ENCODE results near the gene HMX3.

Gene HMX3

GRCh38 chr10:123134915-123135414 is 805 bp upstream of the HMX3 start:
- no peak for DNase-seq

GRCh38 chr10:123136221-123136805 is 543 bp downstream of the HMX3 start:
- DNase-seq: no peak

GRCh38 chr10:123136806-123137642 is 1.3 kb downstream of the HMX3 start:
- DNase-seq: no peak

GRCh38 chr10:123139165-123139520 is 3.4 kb downstream of the HMX3 start:
- DNase-seq: no peak

GRCh38 chr10:123139521-123140163 is 3.9 kb downstream of the HMX3 start:
- DNase-seq: no peak

GRCh38 chr10:123140164-123140982 is 4.6 kb downstream of the HMX3 start:
- DNase-seq: no peak

GRCh38 chr10:123140983-123141390 is 5.2 kb downstream of the HMX3 start:
- DNase-seq: no peak

GRCh38 chr10:123141791-123142700 is 6.3 kb downstream of the HMX3 start:
- DNase-seq: no peak

- DNase-seq: no peak
These were observed 7.0 kb downstream of the HMX3 start for GRCh38 chr10:123142701-123143161.

GRCh38 chr10:123143162-123143824 is 7.5 kb downstream of the HMX3 start:
- no peak for DNase-seq

GRCh38 chr10:123143825-123144168 is 8.0 kb downstream of the HMX3 start:
- no peak for DNase-seq

GRCh38 chr10:123144697-123145541 is 9.1 kb downstream of the HMX3 start:
- DNase-seq: no peak

- DNase-seq: no peak
These were observed 9.8 kb downstream of the HMX3 start for GRCh38 chr10:123145542-123146012.

GRCh38 chr10:123146013-123146893 is 10.5 kb downstream of the HMX3 start:
- no peak for DNase-seq

- no peak for DNase-seq
These were observed 11.3 kb downstream of the HMX3 start for GRCh38 chr10:123146894-123147634.

GRCh38 chr10:123147635-123148413 is 12.1 kb downstream of the HMX3 start, which contains the start of gene HMX2:
Gene HMX2, plus strand, starts transcription at chr10:123148136. Its CDS starts 243 bp downstream, at chr10:123148379.
- DNase-seq: no peak

GRCh38 chr10:123148414-123149161 is 12.8 kb downstream of the HMX3 start:
- DNase-seq: no peak
